CD14-positive monocyte (primary cell): ENCODE data around the gene NEMF. TPM values are rescaled to one million over a fixed set of nuclear protein-coding genes. Genes with fewer than 3 reads are reported as not detected.

Experiments used
- DNase-seq, 3 donors: peaks; one replicate each; pipeline ENCODE4 v3.0.0-alpha.2; 2011 to 2022
- H2AFZ ChIP-seq: 2 replicates; pipeline ENCODE4 v1.6.0; 2012; ENCODE audit warnings: mild to moderate bottlenecking, low read depth, low read length, inconsistent platforms; ENCODE audit not compliant: insufficient read depth, poor library complexity, severe bottlenecking
- H3K27ac ChIP-seq, 2 donors: 1 replicate in 1 of 2; 2 replicates in 1 of 2; pipeline ENCODE4 v1.5.1; 2012 to 2013; ENCODE audit warnings: low read length in 2 of 2, control low read depth in 1 of 2, inconsistent platforms in 1 of 2, low read depth in 1 of 2, mild to moderate bottlenecking in 1 of 2
- H3K27me3 ChIP-seq, 2 donors: one replicate each; pipeline versions ENCODE4 v1.6.0 to v1.6.1; 2011 to 2013; ENCODE audit warnings: low read length in 2 of 2; ENCODE audit not compliant: control insufficient read depth in 2 of 2, insufficient read depth in 2 of 2
- H3K36me3 ChIP-seq, 2 donors: replicated peaks in 1 of 2; 1 replicate in 1 of 2; 2 replicates in 1 of 2; pipeline versions ENCODE4 v1.5.1 to v1.6.1; 2012 to 2013; ENCODE audit warnings: low read length in 2 of 2, control low read depth in 1 of 2, inconsistent platforms in 1 of 2, mild to moderate bottlenecking in 1 of 2; ENCODE audit not compliant: insufficient read depth in 2 of 2, control insufficient read depth in 1 of 2
- H3K4me1 ChIP-seq, 2 donors: 1 replicate in 1 of 2; 2 replicates in 1 of 2; pipeline versions ENCODE4 v1.5.1 to v1.6.1; 2012 to 2013; ENCODE audit warnings: low read length in 2 of 2, control low read depth in 1 of 2, inconsistent platforms in 1 of 2, mild to moderate bottlenecking in 1 of 2, moderate library complexity in 1 of 2; ENCODE audit not compliant: insufficient read depth in 2 of 2, control insufficient read depth in 1 of 2
- H3K4me2 ChIP-seq: replicated peaks from 2 replicates; pipeline ENCODE3; 2012; ENCODE audit warnings: low read length, moderate library complexity, mild to moderate bottlenecking; ENCODE audit not compliant: poor library complexity, severe bottlenecking; ENCODE audit errors: extremely low read depth
- H3K4me3 ChIP-seq, 3 experiments: fragments of 200-600 bp in 1 of 3; sonication (generic) in 1 of 3; replicated peaks in 1 of 3; 1 replicate in 2 of 3; 2 replicates in 1 of 3; pipeline ENCODE4 v1.5.1; 2011 to 2013; ENCODE audit warnings: low read length in 3 of 3, mild to moderate bottlenecking in 3 of 3, control low read depth in 2 of 3, low read depth in 2 of 3, inconsistent platforms in 1 of 3, moderate library complexity in 1 of 3
- H3K79me2 ChIP-seq: 2 replicates; pipeline ENCODE4 v1.6.0; 2012; ENCODE audit warnings: mild to moderate bottlenecking, control low read depth, inconsistent platforms, low read length, moderate library complexity; ENCODE audit not compliant: insufficient read depth
- H3K9ac ChIP-seq: 2 replicates; pipeline ENCODE4 v1.6.0; 2017; ENCODE audit warnings: low read length, mild to moderate bottlenecking; ENCODE audit not compliant: insufficient read depth, poor library complexity, severe bottlenecking
- H3K9me3 ChIP-seq, 2 donors: replicated peaks in 1 of 2; 1 replicate in 1 of 2; 2 replicates in 1 of 2; pipeline versions ENCODE4 v1.5.1 to v1.6.1; 2012 to 2013; ENCODE audit warnings: low read length in 2 of 2, control low read depth in 1 of 2; ENCODE audit not compliant: control insufficient read depth in 1 of 2, insufficient read depth in 1 of 2
- H4K20me1 ChIP-seq: 2 replicates; pipeline ENCODE4 v1.6.0; 2012; ENCODE audit warnings: mild to moderate bottlenecking, low read length, control low read depth, moderate library complexity; ENCODE audit not compliant: insufficient read depth
- H3K27ac Mint-ChIP-seq, 7 donors: one replicate each; pipeline ENCODE4 v1.8.0; 2020; ENCODE audit warnings: mild to moderate bottlenecking in 7 of 7, mixed read lengths in 7 of 7, moderate library complexity in 6 of 7, inconsistent platforms in 2 of 7
- H3K27me3 Mint-ChIP-seq, 3 donors: one replicate each; pipeline ENCODE4 v1.8.0; 2021 to 2022; ENCODE audit warnings: low read depth in 3 of 3, mild to moderate bottlenecking in 3 of 3, mixed read lengths in 3 of 3, moderate library complexity in 3 of 3, inconsistent platforms in 1 of 3
- H3K36me3 Mint-ChIP-seq, 2 donors: one replicate each; pipeline ENCODE4 v1.8.0; 2020; ENCODE audit warnings: mixed read lengths in 2 of 2, inconsistent platforms in 1 of 2, mild to moderate bottlenecking in 1 of 2
- H3K4me1 Mint-ChIP-seq: one replicate; pipeline ENCODE4 v1.8.0; 2020; ENCODE audit warnings: mild to moderate bottlenecking, mixed read lengths
- H3K4me3 Mint-ChIP-seq, 2 donors: one replicate each; pipeline ENCODE4 v1.8.0; 2020; ENCODE audit warnings: mild to moderate bottlenecking in 2 of 2, mixed read lengths in 2 of 2, moderate library complexity in 1 of 2
- H3K9me3 Mint-ChIP-seq, 7 donors: one replicate each; pipeline ENCODE4 v1.8.0; 2020 to 2022; ENCODE audit warnings: mixed read lengths in 7 of 7, mild to moderate bottlenecking in 6 of 7, moderate library complexity in 6 of 7, inconsistent platforms in 2 of 7
- WGBS: methylation state at CpG from one replicate; pipeline ENCODE4 v1.1.5; 2013; ENCODE audit warnings: missing lambda C conversion rate; ENCODE audit not compliant: insufficient coverage; 5-methylcytosine and 5-hydroxymethylcytosine counted together
- intact Hi-C, 2 donors: fragments of 100-400 bp; cut with micrococcal nuclease; formaldehyde crosslinking; loops; one replicate each; pipeline versions ENCODE4 v1.15.0 to v1.15.1; 2023
- polyA plus RNA-seq, 3 donors: library from polyadenylated mRNA; depleted of rRNA in 1 of 3; unstranded in 2 of 3; stranded (reverse) in 1 of 3; fragments of 300-500 nt in 2 of 3; fragments of >200 nt in 1 of 3; fragmentation: Illumina TruSeq in 2 of 3; gene quantifications; 1 replicate in 2 of 3; 2 replicates in 1 of 3; pipeline ENCODE4 v1.2.3, GENCODE V29; 2012 to 2021
- TF ChIP-seq, protein P1 (sequence below): fragments of 200-600 bp; IDR thresholded peaks from one replicate; pipeline ENCODE4 v1.8.0; 2022; ENCODE audit warnings: antibody characterized with exemption, mild to moderate bottlenecking

NEMF gene
- polyA plus RNA-seq, 3 donors = 18.3 to 27.6 (median 22.2) TPM

DNA sequence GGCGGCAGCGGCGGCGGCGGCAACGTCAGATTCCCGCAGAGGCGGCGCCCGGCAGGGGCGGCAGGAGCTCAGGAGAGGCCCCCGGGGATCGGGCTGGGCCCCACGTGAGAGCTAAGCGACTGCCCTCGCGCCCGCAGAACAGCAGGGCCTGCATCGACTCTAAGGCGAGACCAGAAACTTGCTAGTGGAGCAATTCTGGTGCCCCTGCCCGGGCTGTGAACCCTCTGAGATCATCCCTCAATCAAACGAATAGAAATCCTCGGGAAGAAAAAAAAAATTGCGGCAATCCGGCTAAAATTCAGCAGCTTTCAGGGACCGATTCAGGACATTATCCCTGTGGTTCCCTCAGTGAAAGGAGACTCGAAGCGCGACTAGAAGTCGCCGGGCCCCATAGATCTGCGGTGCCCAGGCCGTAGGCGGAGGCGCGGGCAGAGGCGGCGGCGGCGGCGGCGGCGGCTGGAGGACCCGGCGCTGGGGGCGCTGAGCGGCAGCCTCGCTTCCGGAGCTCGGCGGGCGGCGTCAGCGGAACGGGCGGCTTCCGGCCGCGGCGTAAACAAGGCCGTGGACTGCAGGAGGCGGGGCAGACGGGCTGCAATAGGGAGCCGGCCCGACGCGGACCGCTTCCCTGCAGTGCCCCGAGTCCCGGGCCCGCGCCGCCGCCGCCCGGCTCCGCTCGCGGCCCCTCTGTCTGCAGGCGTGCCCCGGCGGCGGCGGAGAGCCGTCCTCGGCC lies 84.9 kb downstream of the NEMF start, which contains the start of gene KLHDC2:
KLHDC2 (plus strand) TSS at position 583 of the 730 bp plus-strand sequence. CDS start 316 bp downstream, outside the sequence.
- peaks cover 21% of the 10 kb centered on the region for H3K79me2 ChIP-seq
- H3K27ac ChIP-seq = peak within 1 kb of the TSS; percentile 91 to 92
- peak within 1 kb of the TSS; percentile 96 for H3K4me2 ChIP-seq
- no peaks in the 10 kb centered on the region for H3K36me3 ChIP-seq
- H3K27me3 ChIP-seq = no peaks in the 10 kb centered on the region
- no peaks in the 10 kb centered on the region for H3K9me3 Mint-ChIP-seq
- intact Hi-C loops = loop anchor here (5.0 to 10.0 kb wide), 5 partner anchors 80 to 305 kb away; partner anchors contain the start of genes DNAAF2 (in 1 of the 2), MGAT2 (in 1 of the 2), POLE2 (in 1 of the 2) and RPL36AL (in 1 of the 2)
- H3K4me3 Mint-ChIP-seq = peak within 1 kb of the TSS; percentile 98
- H3K4me3 ChIP-seq = peak within 1 kb of the TSS; percentile 71 to 87 (median 83)
- H3K36me3 Mint-ChIP-seq = peaks cover 2% of the 10 kb centered on the region in 2 donors
- H3K9me3 ChIP-seq = no peaks in the 10 kb centered on the region
- peaks cover 18 to 20% of the 10 kb centered on the region in 2 donors for H3K4me1 ChIP-seq
- TF ChIP-seq, protein P1, sequence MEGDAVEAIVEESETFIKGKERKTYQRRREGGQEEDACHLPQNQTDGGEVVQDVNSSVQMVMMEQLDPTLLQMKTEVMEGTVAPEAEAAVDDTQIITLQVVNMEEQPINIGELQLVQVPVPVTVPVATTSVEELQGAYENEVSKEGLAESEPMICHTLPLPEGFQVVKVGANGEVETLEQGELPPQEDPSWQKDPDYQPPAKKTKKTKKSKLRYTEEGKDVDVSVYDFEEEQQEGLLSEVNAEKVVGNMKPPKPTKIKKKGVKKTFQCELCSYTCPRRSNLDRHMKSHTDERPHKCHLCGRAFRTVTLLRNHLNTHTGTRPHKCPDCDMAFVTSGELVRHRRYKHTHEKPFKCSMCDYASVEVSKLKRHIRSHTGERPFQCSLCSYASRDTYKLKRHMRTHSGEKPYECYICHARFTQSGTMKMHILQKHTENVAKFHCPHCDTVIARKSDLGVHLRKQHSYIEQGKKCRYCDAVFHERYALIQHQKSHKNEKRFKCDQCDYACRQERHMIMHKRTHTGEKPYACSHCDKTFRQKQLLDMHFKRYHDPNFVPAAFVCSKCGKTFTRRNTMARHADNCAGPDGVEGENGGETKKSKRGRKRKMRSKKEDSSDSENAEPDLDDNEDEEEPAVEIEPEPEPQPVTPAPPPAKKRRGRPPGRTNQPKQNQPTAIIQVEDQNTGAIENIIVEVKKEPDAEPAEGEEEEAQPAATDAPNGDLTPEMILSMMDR = peak; percentile 39
- under 1% methylated on average over 85 of the region's 86 CpGs for WGBS
- H4K20me1 ChIP-seq = no peaks in the 10 kb centered on the region
- peaks cover 34% of the 10 kb centered on the region for H3K4me1 Mint-ChIP-seq
- peak; percentile 79 to 83 (median 80) for DNase-seq
- H3K27ac Mint-ChIP-seq = peak within 1 kb of the TSS; percentile 95 to 99 (median 98)
- peak within 1 kb of the TSS; percentile 92 for H3K9ac ChIP-seq
- H3K27me3 Mint-ChIP-seq = peaks cover 0 to 1% (median under 1%) of the 10 kb centered on the region in 3 donors
- H2AFZ ChIP-seq = peak within 1 kb of the TSS; percentile 93

DNA sequence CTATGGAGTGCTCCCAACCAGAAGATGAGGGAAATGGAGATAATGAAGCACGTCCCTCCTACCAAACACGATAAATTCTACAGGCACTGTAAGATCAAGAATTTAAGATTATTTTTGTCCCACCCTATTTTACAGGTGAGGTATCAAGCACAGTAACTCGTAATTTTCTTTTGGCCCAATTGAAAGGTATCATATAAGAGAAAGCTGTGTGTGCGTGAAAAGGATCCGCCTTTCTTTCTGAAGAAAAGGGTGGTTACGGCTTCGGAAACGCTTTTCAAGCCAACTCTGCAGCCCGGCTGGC lies 85.4 kb downstream of the NEMF start:
- peak overlapping the region; percentile 91 to 92 for H3K27ac ChIP-seq
- Mint-ChIP-seq H3K27ac (peak overlapping the region; percentile 95 to 99 (median 98)), H3K4me3 (peak overlapping the region; percentile 90 to 96), H3K4me1 (peaks cover 34% of the 10 kb centered on the region), H3K36me3 (peaks cover under 1 to 2% of the 10 kb centered on the region in 2 donors), H3K9me3 (no peaks in the 10 kb centered on the region), H3K27me3 (peaks cover 0 to 2% (median 1%) of the 10 kb centered on the region in 3 donors)
- intact Hi-C loops = loop anchor here (5.0 to 10.0 kb wide), 5 partner anchors 80 to 305 kb away; partner anchors contain the start of genes DNAAF2 (in 1 of the 2), MGAT2 (in 1 of the 2), POLE2 (in 1 of the 2) and RPL36AL (in 1 of the 2)
- peaks cover 18 to 20% of the 10 kb centered on the region in 2 donors for H3K4me1 ChIP-seq
- no peaks in the 10 kb centered on the region for H3K36me3 ChIP-seq
- TF ChIP-seq, protein P1 = no peak
- no peaks in the 10 kb centered on the region for H3K9me3 ChIP-seq
- peak overlapping the region; percentile 68 to 87 (median 75) for H3K4me3 ChIP-seq
- peaks cover 21% of the 10 kb centered on the region for H3K79me2 ChIP-seq
- DNase-seq = no peak
- H3K27me3 ChIP-seq = no peaks in the 10 kb centered on the region
- H4K20me1 ChIP-seq = no peaks in the 10 kb centered on the region
- 0% methylated on average over 6 of the region's 9 CpGs for WGBS
- H2AFZ ChIP-seq = peak overlapping the region; percentile 93
- H3K4me2 ChIP-seq = peak overlapping the region; percentile 96
- peak overlapping the region; percentile 92 for H3K9ac ChIP-seq
